ENCODE measurements around the gene DIPK1B. TPM values are rescaled to one million over a fixed set of nuclear protein-coding genes. Genes with fewer than 3 reads are reported as not detected.

The DIPK1B gene
- total RNA-seq, 1 experiment from 2014 or later = 45.4 TPM

DNA sequence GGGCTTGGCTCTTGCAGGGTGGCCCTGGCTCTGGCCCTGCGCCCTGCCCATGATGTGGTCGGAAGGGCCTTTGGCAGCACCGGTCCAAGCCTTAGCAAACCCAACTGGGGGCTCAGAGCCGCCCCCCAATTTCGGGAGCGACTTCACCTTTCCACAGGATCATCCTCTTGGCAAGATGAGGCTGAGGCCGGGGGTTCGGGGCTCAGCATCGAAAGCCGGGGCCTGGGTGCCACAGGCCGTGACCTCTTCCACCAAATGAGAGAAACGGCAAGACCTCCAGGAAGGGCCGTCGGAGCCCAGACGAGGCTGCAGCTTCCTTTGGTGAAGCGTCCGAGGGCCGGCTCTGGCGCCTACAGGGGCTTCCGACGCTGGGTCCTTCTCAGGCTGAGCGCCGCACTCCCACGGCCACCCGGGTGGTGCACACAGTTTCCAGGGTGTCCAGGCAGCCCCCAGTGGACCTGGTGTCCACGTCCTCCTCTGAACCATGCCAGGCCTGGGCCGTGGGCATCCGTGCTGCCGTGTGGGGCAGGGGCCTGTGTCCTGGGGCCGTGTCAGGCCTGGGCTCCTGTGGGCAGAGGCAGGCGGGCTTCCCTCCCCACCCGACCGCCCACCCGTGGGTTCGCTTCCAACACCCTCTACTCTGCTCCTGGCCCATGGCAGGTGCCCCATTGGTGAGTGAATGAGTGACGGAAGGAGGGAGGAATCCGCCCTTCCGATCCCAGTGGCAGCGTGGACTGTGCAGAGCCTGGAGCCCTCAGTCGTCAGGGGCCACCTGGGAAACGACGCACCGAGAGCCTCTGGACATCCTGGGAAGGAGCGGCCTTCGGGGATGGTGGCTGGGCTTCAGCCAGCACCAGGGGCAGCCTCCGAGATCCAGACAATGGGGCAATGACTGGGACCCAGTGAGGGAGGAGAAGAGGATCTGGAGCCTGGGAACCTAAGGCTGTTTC is 19.9 kb upstream of the DIPK1B start (continued):
- TF ChIP-seq EMX1 (CRISPR knock-in tag; IDR thresholded peaks at IDR 0.05) = no peak
- no peak for TF ChIP-seq MXD4 (CRISPR knock-in tag; IDR thresholded peaks at IDR 0.05; ENCODE audit: borderline replicate concordance)
- TF ChIP-seq MLX (CRISPR knock-in tag; IDR thresholded peaks at IDR 0.05) = no peak
- TF ChIP-seq SOX15 (CRISPR knock-in tag; IDR thresholded peaks at IDR 0.05) = no peak
- TF ChIP-seq RORB (CRISPR knock-in tag; IDR thresholded peaks at IDR 0.05) = no peak
- no peak for TF ChIP-seq JUN (CRISPR knock-in tag; IDR thresholded peaks at IDR 0.05)
- TF ChIP-seq NR3C1 (CRISPR knock-in tag; conservative IDR thresholded peaks at IDR 0.05; ENCODE audit: low read depth) = no peak
- TF ChIP-seq ZNF232 (CRISPR knock-in tag; IDR thresholded peaks at IDR 0.05) = no peak
- no peak for TF ChIP-seq STAT6 (CRISPR knock-in tag; conservative IDR thresholded peaks at IDR 0.05; ENCODE audit: low read depth)
- TF ChIP-seq HMGXB4 (CRISPR knock-in tag; IDR thresholded peaks at IDR 0.05) = no peak

GRCh38 chr9:136693135-136693489 is 19.3 kb upstream of the DIPK1B start:
- no peaks in the 10 kb centered on the region for H3K36me3 Mint-ChIP-seq
- no peak for TF ChIP-seq STAT6 (CRISPR knock-in tag; conservative IDR thresholded peaks at IDR 0.05; ENCODE audit: low read depth)
- TF ChIP-seq, protein P1, sequence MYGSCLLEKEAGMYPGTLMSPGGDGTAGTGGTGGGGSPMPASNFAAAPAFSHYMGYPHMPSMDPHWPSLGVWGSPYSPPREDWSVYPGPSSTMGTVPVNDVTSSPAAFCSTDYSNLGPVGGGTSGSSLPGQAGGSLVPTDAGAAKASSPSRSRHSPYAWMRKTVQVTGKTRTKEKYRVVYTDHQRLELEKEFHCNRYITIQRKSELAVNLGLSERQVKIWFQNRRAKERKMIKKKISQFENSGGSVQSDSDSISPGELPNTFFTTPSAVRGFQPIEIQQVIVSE (CRISPR knock-in tag; IDR thresholded peaks at IDR 0.05; ENCODE audit: borderline replicate concordance) = no peak
- TF ChIP-seq FOXP1 (CRISPR knock-in tag; IDR thresholded peaks at IDR 0.05; ENCODE audit: borderline replicate concordance) = no peak
- TF ChIP-seq, protein P2, sequence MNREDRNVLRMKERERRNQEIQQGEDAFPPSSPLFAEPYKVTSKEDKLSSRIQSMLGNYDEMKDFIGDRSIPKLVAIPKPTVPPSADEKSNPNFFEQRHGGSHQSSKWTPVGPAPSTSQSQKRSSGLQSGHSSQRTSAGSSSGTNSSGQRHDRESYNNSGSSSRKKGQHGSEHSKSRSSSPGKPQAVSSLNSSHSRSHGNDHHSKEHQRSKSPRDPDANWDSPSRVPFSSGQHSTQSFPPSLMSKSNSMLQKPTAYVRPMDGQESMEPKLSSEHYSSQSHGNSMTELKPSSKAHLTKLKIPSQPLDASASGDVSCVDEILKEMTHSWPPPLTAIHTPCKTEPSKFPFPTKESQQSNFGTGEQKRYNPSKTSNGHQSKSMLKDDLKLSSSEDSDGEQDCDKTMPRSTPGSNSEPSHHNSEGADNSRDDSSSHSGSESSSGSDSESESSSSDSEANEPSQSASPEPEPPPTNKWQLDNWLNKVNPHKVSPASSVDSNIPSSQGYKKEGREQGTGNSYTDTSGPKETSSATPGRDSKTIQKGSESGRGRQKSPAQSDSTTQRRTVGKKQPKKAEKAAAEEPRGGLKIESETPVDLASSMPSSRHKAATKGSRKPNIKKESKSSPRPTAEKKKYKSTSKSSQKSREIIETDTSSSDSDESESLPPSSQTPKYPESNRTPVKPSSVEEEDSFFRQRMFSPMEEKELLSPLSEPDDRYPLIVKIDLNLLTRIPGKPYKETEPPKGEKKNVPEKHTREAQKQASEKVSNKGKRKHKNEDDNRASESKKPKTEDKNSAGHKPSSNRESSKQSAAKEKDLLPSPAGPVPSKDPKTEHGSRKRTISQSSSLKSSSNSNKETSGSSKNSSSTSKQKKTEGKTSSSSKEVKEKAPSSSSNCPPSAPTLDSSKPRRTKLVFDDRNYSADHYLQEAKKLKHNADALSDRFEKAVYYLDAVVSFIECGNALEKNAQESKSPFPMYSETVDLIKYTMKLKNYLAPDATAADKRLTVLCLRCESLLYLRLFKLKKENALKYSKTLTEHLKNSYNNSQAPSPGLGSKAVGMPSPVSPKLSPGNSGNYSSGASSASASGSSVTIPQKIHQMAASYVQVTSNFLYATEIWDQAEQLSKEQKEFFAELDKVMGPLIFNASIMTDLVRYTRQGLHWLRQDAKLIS (CRISPR knock-in tag; IDR thresholded peaks at IDR 0.05; ENCODE audit: borderline replicate concordance) = no peak
- TF ChIP-seq ESRRA (CRISPR knock-in tag; IDR thresholded peaks at IDR 0.05; ENCODE audit: borderline replicate concordance) = no peak
- TF ChIP-seq NFE2L1 (CRISPR knock-in tag; IDR thresholded peaks at IDR 0.05) = no peak
- no peak for TF ChIP-seq NR3C1 (CRISPR knock-in tag; conservative IDR thresholded peaks at IDR 0.05; ENCODE audit: low read depth)
- TF ChIP-seq FOXJ3 (CRISPR knock-in tag; IDR thresholded peaks at IDR 0.05; ENCODE audit: borderline replicate concordance) = no peak
- no peak for TF ChIP-seq NR2C2 (CRISPR knock-in tag; IDR thresholded peaks at IDR 0.05)
- no peaks in the 10 kb centered on the region; the same call in 1 of the 2 replicates for H3K27me3 Mint-ChIP-seq (ENCODE audit: low read depth)
- H3K4me1 Mint-ChIP-seq = peaks cover 14% of the 10 kb centered on the region
- POLR2A ChIA-PET = no interaction called here
- no peak overlapping the region for H3K27ac Mint-ChIP-seq
- CTCF ChIA-PET = interaction anchor here (0.9 to 4.9 kb wide), 9 partner anchors 10 to 208 kb away, joined by 3 to 44 read pairs (median 5); no protein-coding TSS in a partner anchor
- ATAC-seq (no peak), DNase-seq (ENCODE audit: low spot score) (no peak)
- no peaks in the 10 kb centered on the region for H3K9me3 Mint-ChIP-seq
- H3K4me3 Mint-ChIP-seq = no peak overlapping the region
